Fibroblast of upper back skin (primary cell): ENCODE results near the gene CDX2.
"Not testable (repeated sequence)": the region's sequence is repeated elsewhere in the genome, so short reads cannot be mapped to it uniquely, and the experiment has no call there.

Experiments used
- DNase-seq: peaks from one replicate; pipeline ENCODE4 v3.0.0-alpha.2; 2013

Gene CDX2

GRCh38 chr13:27969082-27969865, at the start of gene CDX2:
Gene CDX2 (minus strand): TSS chr13:27969315. CDS start chr13:27969006, 309 bp downstream.
- DNase-seq, result no peak

- DNase-seq, result no peak
These were observed 45.2 kb upstream of the CDX2 start for GRCh38 chr13:28014301-28014700.

- DNase-seq, result no peak
These were observed 44.4 kb upstream of the CDX2 start for GRCh38 chr13:28013482-28013881.

GRCh38 chr13:28012896-28013295, 43.8 kb upstream of the CDX2 start:
- DNase-seq, result no peak

GRCh38 chr13:28012383-28012782, 43.3 kb upstream of the CDX2 start:
- DNase-seq, result no peak

- no peak for DNase-seq
These were observed 40.9 kb upstream of the CDX2 start for GRCh38 chr13:28010046-28010445.

- not testable (repeated sequence) for DNase-seq
These were observed 35.9 kb upstream of the CDX2 start for GRCh38 chr13:28005016-28005415.

- no peak for DNase-seq
These were observed 34.0 kb upstream of the CDX2 start for GRCh38 chr13:28002886-28003698.

GRCh38 chr13:28001837-28002473, 32.8 kb upstream of the CDX2 start:
- DNase-seq, result no peak

- DNase-seq, result no peak
These were observed 31.9 kb upstream of the CDX2 start for GRCh38 chr13:28001049-28001448.

GRCh38 chr13:28000567-28000966, 31.5 kb upstream of the CDX2 start:
- DNase-seq, result no peak

GRCh38 chr13:27997904-27998522, 28.9 kb upstream of the CDX2 start:
- peak; percentile 37 for DNase-seq

- no peak for DNase-seq
These were observed 22.8 kb upstream of the CDX2 start for GRCh38 chr13:27991881-27992280.

GRCh38 chr13:27988520-27988919, 19.4 kb upstream of the CDX2 start, which contains the start of gene URAD:
Gene URAD (minus strand): TSS chr13:27988693. CDS start chr13:27988637, 56 bp downstream.
- no peak for DNase-seq

- DNase-seq, result no peak
These were observed 16.5 kb upstream of the CDX2 start for GRCh38 chr13:27985600-27985999.

- DNase-seq, result no peak
These were observed 13.2 kb upstream of the CDX2 start for GRCh38 chr13:27982361-27982760.

GRCh38 chr13:27981006-27981708, 12.0 kb upstream of the CDX2 start:
- DNase-seq, result no peak

GRCh38 chr13:27980280-27980998, 11.3 kb upstream of the CDX2 start:
- no peak for DNase-seq

- no peak for DNase-seq
These were observed 10.7 kb upstream of the CDX2 start for GRCh38 chr13:27979765-27980279.

GRCh38 chr13:27979001-27979643, 10.0 kb upstream of the CDX2 start:
- DNase-seq, result no peak
